ACC112 (cell line): Measurements from ENCODE around the gene GSTCD.

Experiments used
- H2AFZ ChIP-seq: fragments of 200-600 bp; sonication (generic); one replicate; pipeline ENCODE4 v1.6.0; 2017; ENCODE audit warnings: antibody characterized with exemption, low read length; ENCODE audit not compliant: unreplicated experiment
- H3K27ac ChIP-seq: fragments of 200-600 bp; sonication (generic); 2 replicates; pipeline ENCODE4 v1.5.1; 2014; ENCODE audit warnings: low read depth, mild to moderate bottlenecking, antibody characterized with exemption, low read length, moderate library complexity
- H3K27me3 ChIP-seq: fragments of 200-600 bp; sonication (generic); 2 replicates; pipeline ENCODE4 v1.6.1; 2014; ENCODE audit warnings: mild to moderate bottlenecking, antibody characterized with exemption, low read length, moderate library complexity, mixed read lengths; ENCODE audit not compliant: insufficient read depth
- H3K36me3 ChIP-seq: fragments of 200-600 bp; sonication (generic); 2 replicates; pipeline ENCODE4 v1.6.1; 2016; ENCODE audit warnings: mild to moderate bottlenecking, antibody characterized with exemption, low read length, moderate library complexity, mixed read lengths; ENCODE audit not compliant: insufficient read depth
- H3K4me1 ChIP-seq: fragments of 200-600 bp; sonication (generic); one replicate; pipeline ENCODE4 v1.6.1; 2016; ENCODE audit warnings: low read length, mixed read lengths; ENCODE audit not compliant: insufficient read depth, unreplicated experiment, control insufficient read depth
- H3K4me3 ChIP-seq: fragments of 200-600 bp; sonication (generic); 2 replicates; pipeline ENCODE4 v1.5.1; 2014; ENCODE audit warnings: mild to moderate bottlenecking, low read depth, low read length
- H3K79me2 ChIP-seq: fragments of 200-600 bp; sonication (generic); one replicate; pipeline ENCODE4 v1.6.0; 2016; ENCODE audit warnings: low read length; ENCODE audit not compliant: control insufficient read depth, unreplicated experiment, insufficient read depth

GSTCD gene

GRCh38 chr4:105708181-105709080 lies at the start of gene GSTCD, which contains the start of gene INTS12:
Gene GSTCD, plus strand, starts transcription at chr4:105708784. Its CDS starts 8,830 bp downstream, at chr4:105717614.
Gene INTS12, minus strand, starts transcription at chr4:105708689. Its CDS starts 8,684 bp downstream, at chr4:105700005.
- Histone ChIP-seq H3K27me3 (no peaks in the 10 kb centered on the region), H3K4me1 (peaks cover 43% of the 10 kb centered on the region), H3K4me3 (peak within 1 kb of the TSS; percentile 97), H2AFZ (peak within 1 kb of the TSS; percentile 98), H3K79me2 (peaks cover 86% of the 10 kb centered on the region), H3K36me3 (0 out of 2 replicates have a peak, but pooled peaks cover 2% of the 10 kb centered on the region), H3K27ac (peak within 1 kb of the TSS; percentile 73)

GRCh38 chr4:105659190-105659589 lies 49.4 kb upstream of the GSTCD start:
- Histone ChIP-seq H3K36me3 (no peaks in the 10 kb centered on the region), H3K27me3 (0 out of 2 replicates have a peak, but pooled peaks cover 7% of the 10 kb centered on the region), H3K4me1 (no peaks in the 10 kb centered on the region), H3K4me3 (no peak overlapping the region), H2AFZ (no peak overlapping the region), H3K27ac (no peak overlapping the region), H3K79me2 (no peaks in the 10 kb centered on the region)

- Histone ChIP-seq H3K36me3 (no peaks in the 10 kb centered on the region), H3K27ac (no peak overlapping the region), H2AFZ (no peak overlapping the region), H3K27me3 (no peaks in the 10 kb centered on the region), H3K4me1 (no peaks in the 10 kb centered on the region), H3K4me3 (no peak overlapping the region), H3K79me2 (no peaks in the 10 kb centered on the region)
These were observed 47.6 kb upstream of the GSTCD start for GRCh38 chr4:105661028-105661427.

- no peak overlapping the region for H2AFZ ChIP-seq
- H3K27me3 ChIP-seq: 0 out of 2 replicates have a peak, but pooled peaks cover 7% of the 10 kb centered on the region
- H3K36me3 ChIP-seq: no peaks in the 10 kb centered on the region
- no peaks in the 10 kb centered on the region for H3K4me1 ChIP-seq
- H3K79me2 ChIP-seq: no peaks in the 10 kb centered on the region
- no peak overlapping the region for H3K27ac ChIP-seq
- H3K4me3 ChIP-seq: no peak overlapping the region
These were observed 45.5 kb upstream of the GSTCD start for GRCh38 chr4:105662935-105663675.

- no peak overlapping the region for H2AFZ ChIP-seq
- no peaks in the 10 kb centered on the region for H3K79me2 ChIP-seq
- no peaks in the 10 kb centered on the region for H3K4me1 ChIP-seq
- H3K27ac ChIP-seq: no peak overlapping the region
- no peaks in the 10 kb centered on the region for H3K36me3 ChIP-seq
- 0 out of 2 replicates have a peak, but pooled peaks cover 8% of the 10 kb centered on the region for H3K27me3 ChIP-seq
- H3K4me3 ChIP-seq: no peak overlapping the region
These were observed 41.9 kb upstream of the GSTCD start for GRCh38 chr4:105666693-105667092.

- Histone ChIP-seq H3K4me1 (no peaks in the 10 kb centered on the region), H3K27ac (no peak overlapping the region), H3K27me3 (0 out of 2 replicates have a peak, but pooled peaks cover 8% of the 10 kb centered on the region), H3K4me3 (no peak overlapping the region), H2AFZ (no peak overlapping the region), H3K79me2 (no peaks in the 10 kb centered on the region), H3K36me3 (no peaks in the 10 kb centered on the region)
These were observed 37.9 kb upstream of the GSTCD start for GRCh38 chr4:105670684-105671083.

- Histone ChIP-seq H3K36me3 (no peaks in the 10 kb centered on the region), H3K27me3 (0 out of 2 replicates have a peak, but pooled peaks cover 8% of the 10 kb centered on the region), H3K4me1 (no peaks in the 10 kb centered on the region), H3K79me2 (no peaks in the 10 kb centered on the region), H3K27ac (no peak overlapping the region), H3K4me3 (no peak overlapping the region), H2AFZ (no peak overlapping the region)
These were observed 37.3 kb upstream of the GSTCD start for GRCh38 chr4:105671301-105671700.

GRCh38 chr4:105674011-105674410 lies 34.6 kb upstream of the GSTCD start:
- H2AFZ ChIP-seq: no peak overlapping the region
- H3K27me3 ChIP-seq: no peaks in the 10 kb centered on the region
- no peak overlapping the region for H3K27ac ChIP-seq
- H3K79me2 ChIP-seq: no peaks in the 10 kb centered on the region
- no peak overlapping the region for H3K4me3 ChIP-seq
- H3K4me1 ChIP-seq: peaks cover 2% of the 10 kb centered on the region
- H3K36me3 ChIP-seq: no peaks in the 10 kb centered on the region

- H3K79me2 ChIP-seq: no peaks in the 10 kb centered on the region
- no peak overlapping the region for H2AFZ ChIP-seq
- H3K4me1 ChIP-seq: peaks cover 10% of the 10 kb centered on the region
These were observed 30.9 kb upstream of the GSTCD start for GRCh38 chr4:105677709-105678108.

GRCh38 chr4:105679186-105679585 lies 29.4 kb upstream of the GSTCD start:
- peaks cover 7% of the 10 kb centered on the region; the same call in 1 of the 2 replicates for H3K36me3 ChIP-seq

More at GRCh38 chr4:105677709-105678108, 30.9 kb upstream of the GSTCD start:
- H3K36me3 ChIP-seq: peaks cover 1% of the 10 kb centered on the region; the same call in 1 of the 2 replicates
- no peaks in the 10 kb centered on the region for H3K27me3 ChIP-seq
- no peak overlapping the region for H3K4me3 ChIP-seq
- no peak overlapping the region for H3K27ac ChIP-seq

More at GRCh38 chr4:105679186-105679585, 29.4 kb upstream of the GSTCD start:
- H3K27ac ChIP-seq: no peak overlapping the region
- H3K4me3 ChIP-seq: no peak overlapping the region
- no peak overlapping the region for H2AFZ ChIP-seq
- H3K27me3 ChIP-seq: no peaks in the 10 kb centered on the region
- peaks cover 10% of the 10 kb centered on the region for H3K4me1 ChIP-seq
- H3K79me2 ChIP-seq: no peaks in the 10 kb centered on the region
